Activated CD8-positive, alpha-beta T cell treated with anti-CD3 and anti-CD28 coated beads, Interleukin-2, amount 10 ng/mL, durations not matched to agents 7 days and 5 days (primary cell): ENCODE data around the gene FALEC. TPM values are rescaled to one million over a fixed set of nuclear protein-coding genes. Genes with fewer than 3 reads are reported as not detected.
A peak's percentile ranks its signal among the peaks of the same experiment; 100 is the strongest.

Experiments
- ATAC-seq: fragments of 150-1000 bp; cut with Tn5 transposase; one replicate; pipeline ENCODE4 v1.10.0; 2021; ENCODE audit warnings: moderate library complexity
- CTCF ChIA-PET: fragments of 350-600 bp; sonication (Branson Sonifier 250); formaldehyde crosslinking; loops from one replicate; lab custom pipeline; 2021; ENCODE audit warnings: antibody characterized with exemption; lab: Charles Lee
- POLR2A ChIA-PET: fragments of 350-600 bp; sonication (Branson Sonifier 250); formaldehyde crosslinking; loops from one replicate; lab custom pipeline; 2021; ENCODE audit warnings: antibody characterized with exemption; lab: Charles Lee
- DNase-seq: peaks from one replicate; pipeline ENCODE4 v3.0.0-alpha.2; 2020
- H3K27ac Mint-ChIP-seq: one replicate; pipeline ENCODE4 v1.8.0; 2021; ENCODE audit warnings: mild to moderate bottlenecking, mixed read lengths
- H3K27me3 Mint-ChIP-seq: one replicate; pipeline ENCODE4 v1.8.0; 2021; ENCODE audit warnings: low read depth, mixed read lengths
- H3K36me3 Mint-ChIP-seq: one replicate; pipeline ENCODE4 v1.8.0; 2021; ENCODE audit warnings: low read depth, mixed read lengths
- H3K4me1 Mint-ChIP-seq: one replicate; pipeline ENCODE4 v1.8.0; 2021; ENCODE audit warnings: low read depth, mixed read lengths
- H3K4me3 Mint-ChIP-seq: one replicate; pipeline ENCODE4 v1.8.0; 2021; ENCODE audit warnings: mild to moderate bottlenecking, mixed read lengths
- H3K9me3 Mint-ChIP-seq: one replicate; pipeline ENCODE4 v1.8.0; 2022; ENCODE audit warnings: mixed read lengths; ENCODE audit not compliant: insufficient read depth
- total RNA-seq, 2 experiments: library from RNA; stranded (reverse); gene quantifications; one replicate each; pipeline ENCODE4 v1.2.3, GENCODE V29; 2021

Gene FALEC
- total RNA-seq, 2 experiments from 2014 or later: not detected

GRCh38 chr1:150548324-150548631 lies 32.7 kb downstream of the FALEC start:
- Mint-ChIP-seq H3K36me3 (no peaks in the 10 kb centered on the region), H3K27me3 (peaks cover 29% of the 10 kb centered on the region), H3K9me3 (no peaks in the 10 kb centered on the region), H3K27ac (no peak overlapping the region), H3K4me3 (peak overlapping the region; percentile 69), H3K4me1 (peaks cover 36% of the 10 kb centered on the region)
- no peak for ATAC-seq
- ChIA-PET CTCF (interaction anchor here (0.7 to 5.9 kb wide), 6 partner anchors 13 to 72 kb away, joined by 3 to 36 read pairs (median 4); partner anchors contain the start of gene TARS2), POLR2A (interaction anchor here (1.0 kb wide), 3 partner anchors 12 to 23 kb away, joined by 3 to 6 read pairs (median 4); no protein-coding TSS in a partner anchor)
- no peak for DNase-seq

- H3K4me1 Mint-ChIP-seq: peaks cover 36% of the 10 kb centered on the region
- POLR2A ChIA-PET: interaction anchor here (0.6 to 1.0 kb wide), 4 partner anchors 11 to 311 kb away, joined by 3 to 6 read pairs (median 4); no protein-coding TSS in a partner anchor
- peaks cover 25% of the 10 kb centered on the region for H3K27me3 Mint-ChIP-seq
- CTCF ChIA-PET: interaction anchor here (0.7 to 5.9 kb wide), 6 partner anchors 12 to 71 kb away, joined by 3 to 36 read pairs (median 4); partner anchors contain the start of gene TARS2
- H3K4me3 Mint-ChIP-seq: peak within 1 kb of the TSS; percentile 73
- H3K36me3 Mint-ChIP-seq: no peaks in the 10 kb centered on the region
- H3K27ac Mint-ChIP-seq: no peak within 1 kb of the TSS
- ATAC-seq: peak; percentile 88
- peak; percentile 51 for DNase-seq
- H3K9me3 Mint-ChIP-seq: no peaks in the 10 kb centered on the region
Observed at GRCh38 chr1:150548632-150549495, 33.3 kb downstream of the FALEC start, which contains the start of gene ADAMTSL4. Gene ADAMTSL4, plus strand, starts transcription at chr1:150549408. Its CDS starts 2,881 bp downstream, at chr1:150552289.

- Mint-ChIP-seq H3K27me3 (peaks cover 25% of the 10 kb centered on the region), H3K4me1 (peaks cover 36% of the 10 kb centered on the region), H3K36me3 (no peaks in the 10 kb centered on the region), H3K4me3 (peak overlapping the region; percentile 73), H3K9me3 (no peaks in the 10 kb centered on the region), H3K27ac (no peak overlapping the region)
- ATAC-seq (no peak), DNase-seq (no peak)
- POLR2A ChIA-PET: interaction anchor here (0.6 kb wide), 1 partner anchor 312 kb away, joined by 3 read pairs; no protein-coding TSS in a partner anchor
- CTCF ChIA-PET: interaction anchor here (1.1 to 2.1 kb wide), 3 partner anchors 10 to 70 kb away, joined by 3 to 7 read pairs (median 4); no protein-coding TSS in a partner anchor
Observed at GRCh38 chr1:150549496-150550221, 34.1 kb downstream of the FALEC start.

GRCh38 chr1:150550222-150551050 lies 34.9 kb downstream of the FALEC start:
- no peaks in the 10 kb centered on the region for H3K36me3 Mint-ChIP-seq
- ChIA-PET POLR2A (interaction anchor here (0.7 to 1.6 kb wide), 2 partner anchors 79 to 426 kb away, joined by 4 to 5 read pairs; partner anchors contain the start of gene ENSA), CTCF (interaction anchor here (1.1 to 2.7 kb wide), 4 partner anchors 9 to 295 kb away, joined by 3 to 37 read pairs (median 7); no protein-coding TSS in a partner anchor)
- peaks cover 36% of the 10 kb centered on the region for H3K4me1 Mint-ChIP-seq
- H3K4me3 Mint-ChIP-seq: peak overlapping the region; percentile 73
- ATAC-seq (no peak), DNase-seq (no peak)
- H3K9me3 Mint-ChIP-seq: no peaks in the 10 kb centered on the region
- H3K27me3 Mint-ChIP-seq: peaks cover 23% of the 10 kb centered on the region
- H3K27ac Mint-ChIP-seq: no peak overlapping the region

- Mint-ChIP-seq H3K9me3 (no peaks in the 10 kb centered on the region), H3K27me3 (peaks cover 21% of the 10 kb centered on the region), H3K4me3 (no peak overlapping the region), H3K27ac (no peak overlapping the region), H3K36me3 (no peaks in the 10 kb centered on the region), H3K4me1 (peaks cover 36% of the 10 kb centered on the region)
- ATAC-seq (peak; percentile 11), DNase-seq (no peak)
- POLR2A ChIA-PET: interaction anchor here (0.7 to 1.6 kb wide), 5 partner anchors 11 to 425 kb away, joined by 4 to 6 read pairs (median 5); partner anchors contain the start of genes ENSA and MCL1
- CTCF ChIA-PET: interaction anchor here (1.9 to 2.7 kb wide), 3 partner anchors 9 to 296 kb away, joined by 7 to 37 read pairs (median 7); no protein-coding TSS in a partner anchor
Observed at GRCh38 chr1:150551051-150551783, 35.7 kb downstream of the FALEC start.

GRCh38 chr1:150551784-150552127 lies 36.2 kb downstream of the FALEC start:
- Mint-ChIP-seq H3K4me1 (peaks cover 36% of the 10 kb centered on the region), H3K9me3 (no peaks in the 10 kb centered on the region), H3K4me3 (no peak overlapping the region), H3K36me3 (no peaks in the 10 kb centered on the region), H3K27me3 (peaks cover 17% of the 10 kb centered on the region), H3K27ac (no peak overlapping the region)
- DNase-seq (no peak), ATAC-seq (no peak)
- ChIA-PET CTCF (interaction anchor here (1.9 to 2.7 kb wide), 3 partner anchors 9 to 296 kb away, joined by 7 to 37 read pairs (median 7); no protein-coding TSS in a partner anchor), POLR2A (interaction anchor here (0.6 to 1.6 kb wide), 6 partner anchors 8 to 486 kb away, joined by 3 to 6 read pairs (median 5); partner anchors contain the start of genes ENSA and MCL1)

- Mint-ChIP-seq H3K9me3 (no peaks in the 10 kb centered on the region), H3K4me3 (no peak overlapping the region), H3K27me3 (peaks cover 17% of the 10 kb centered on the region), H3K36me3 (no peaks in the 10 kb centered on the region), H3K4me1 (peaks cover 36% of the 10 kb centered on the region), H3K27ac (peak overlapping the region; percentile 25)
- DNase-seq (no peak), ATAC-seq (no peak)
- POLR2A ChIA-PET: interaction anchor here (0.6 to 1.6 kb wide), 7 partner anchors 8 to 487 kb away, joined by 3 to 6 read pairs (median 5); partner anchors contain the start of genes ENSA and MCL1
- CTCF ChIA-PET: interaction anchor here (1.9 to 2.7 kb wide), 2 partner anchors 8 to 297 kb away, joined by 7 to 37 read pairs; no protein-coding TSS in a partner anchor
Observed at GRCh38 chr1:150552128-150552910, 36.8 kb downstream of the FALEC start.

GRCh38 chr1:150552911-150553289 lies 37.3 kb downstream of the FALEC start:
- peaks cover 17% of the 10 kb centered on the region for H3K27me3 Mint-ChIP-seq
- CTCF ChIA-PET: interaction anchor here (2.7 kb wide), 1 partner anchor 297 kb away, joined by 7 read pairs; no protein-coding TSS in a partner anchor
- POLR2A ChIA-PET: interaction anchor here (0.8 to 1.3 kb wide), 3 partner anchors 7 to 26 kb away, joined by 3 to 5 read pairs (median 4); no protein-coding TSS in a partner anchor
- H3K36me3 Mint-ChIP-seq: no peaks in the 10 kb centered on the region
- H3K27ac Mint-ChIP-seq: peak overlapping the region; percentile 25
- H3K4me3 Mint-ChIP-seq: no peak overlapping the region
- no peaks in the 10 kb centered on the region for H3K9me3 Mint-ChIP-seq
- no peak for DNase-seq
- peaks cover 36% of the 10 kb centered on the region for H3K4me1 Mint-ChIP-seq
- no peak for ATAC-seq

- POLR2A ChIA-PET: interaction anchor here (0.8 to 1.4 kb wide), 3 partner anchors 8 to 26 kb away, joined by 3 to 4 read pairs (median 4); partner anchors contain the start of gene MCL1
- Mint-ChIP-seq H3K27ac (no peak overlapping the region), H3K36me3 (no peaks in the 10 kb centered on the region), H3K4me3 (no peak overlapping the region), H3K27me3 (peaks cover 14% of the 10 kb centered on the region), H3K9me3 (no peaks in the 10 kb centered on the region), H3K4me1 (peaks cover 34% of the 10 kb centered on the region)
- CTCF ChIA-PET: no interaction called here
- DNase-seq (no peak), ATAC-seq (no peak)
Observed at GRCh38 chr1:150553392-150554085, 38.0 kb downstream of the FALEC start.
